HepG2 (cell line): ENCODE data around the gene RMDN2.
"Not testable (repeated sequence)": the region's sequence is repeated elsewhere in the genome, so short reads cannot be mapped to it uniquely, and the experiment has no call there.

Experiments
- FOXP4 ChIP-seq: sonication (generic); formaldehyde crosslinking; IDR thresholded peaks from 2 replicates; pipeline ENCODE4 v1.4.0; 2020; ENCODE audit warnings: missing genetic modification reagents
- MAFG ChIP-seq: sonication (generic); formaldehyde crosslinking; IDR thresholded peaks from 2 replicates; pipeline ENCODE4 v1.5.1; 2020; ENCODE audit warnings: mild to moderate bottlenecking, missing genetic modification reagents
- NBN ChIP-seq: fragments of 450-650 bp; conservative IDR thresholded peaks from 2 replicates; pipeline ENCODE4 v1.6.1; 2017
- POLR2A ChIP-seq, 2 experiments: IDR thresholded peaks; 2 replicates each; pipeline ENCODE4 v1.6.1; 2011; ENCODE audit warnings: low read depth in 2 of 2, low read length in 2 of 2, mild to moderate bottlenecking in 1 of 2, moderate library complexity in 1 of 2; ENCODE audit not compliant: insufficient read depth in 1 of 2
- RAD21 ChIP-seq: fragments of 450-650 bp; formaldehyde crosslinking; IDR thresholded peaks from 2 replicates; pipeline ENCODE4 v1.5.0; 2020; ENCODE audit warnings: mild to moderate bottlenecking
- SETDB1 ChIP-seq: sonication (generic); formaldehyde crosslinking; IDR thresholded peaks from 2 replicates; pipeline ENCODE4 v1.5.1; 2020; ENCODE audit warnings: missing genetic modification reagents, mild to moderate bottlenecking, borderline replicate concordance
- SP2 ChIP-seq: sonication (generic); formaldehyde crosslinking; IDR thresholded peaks from 2 replicates; pipeline ENCODE4 v1.5.1; 2020; ENCODE audit warnings: mild to moderate bottlenecking, missing genetic modification reagents
- ZNF121 ChIP-seq: sonication (generic); formaldehyde crosslinking; IDR thresholded peaks from 2 replicates; pipeline ENCODE4 v1.5.0; 2020; ENCODE audit warnings: mild to moderate bottlenecking, missing genetic modification reagents
- ZSCAN25 ChIP-seq: sonication (generic); formaldehyde crosslinking; IDR thresholded peaks from 2 replicates; pipeline ENCODE4 v1.8.0; 2022; ENCODE audit warnings: mild to moderate bottlenecking, missing genetic modification reagents
- TF ChIP-seq, protein P1 (sequence below): sonication (generic); formaldehyde crosslinking; IDR thresholded peaks from 2 replicates; pipeline ENCODE4 v1.4.0; 2020; ENCODE audit warnings: missing genetic modification reagents, borderline replicate concordance
- TF ChIP-seq, protein P2 (sequence below): sonication (generic); formaldehyde crosslinking; IDR thresholded peaks from 2 replicates; pipeline ENCODE4 v1.5.1; 2020; ENCODE audit warnings: mild to moderate bottlenecking, missing genetic modification reagents

DNA sequence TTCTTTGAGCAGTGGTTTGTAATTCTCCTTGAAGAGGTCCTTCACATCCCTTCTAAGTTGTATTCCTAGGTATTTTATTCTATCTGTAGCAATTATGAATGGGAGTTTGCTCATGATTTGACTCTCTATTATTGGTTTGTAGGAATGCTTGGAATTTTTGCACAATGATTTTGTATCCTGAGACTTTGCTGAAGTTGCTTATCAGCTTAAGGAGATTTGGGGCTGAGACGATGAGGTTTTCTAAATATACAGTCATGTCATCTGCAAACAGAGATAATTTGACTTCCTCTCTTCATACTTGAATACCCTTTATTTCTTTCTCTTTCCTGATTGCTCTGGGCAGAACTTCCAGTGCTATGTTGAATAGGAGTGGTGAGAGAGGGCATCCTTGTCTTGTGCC is 12.5 kb downstream of the RMDN2 start:
- not testable (repeated sequence) for TF ChIP-seq SP2; MAFG (CRISPR knock-in tag); RAD21 (CRISPR knock-in tag); ZNF121 (CRISPR knock-in tag); ZSCAN25; SETDB1 (CRISPR knock-in tag); POLR2A (IDR thresholded peaks at IDR 0.05; ENCODE audit: insufficient read depth in 1 of 2, low read depth in 2 of 2, low read length in 2 of 2); NBN; FOXP4 (CRISPR knock-in tag)
- TF ChIP-seq, protein P1, sequence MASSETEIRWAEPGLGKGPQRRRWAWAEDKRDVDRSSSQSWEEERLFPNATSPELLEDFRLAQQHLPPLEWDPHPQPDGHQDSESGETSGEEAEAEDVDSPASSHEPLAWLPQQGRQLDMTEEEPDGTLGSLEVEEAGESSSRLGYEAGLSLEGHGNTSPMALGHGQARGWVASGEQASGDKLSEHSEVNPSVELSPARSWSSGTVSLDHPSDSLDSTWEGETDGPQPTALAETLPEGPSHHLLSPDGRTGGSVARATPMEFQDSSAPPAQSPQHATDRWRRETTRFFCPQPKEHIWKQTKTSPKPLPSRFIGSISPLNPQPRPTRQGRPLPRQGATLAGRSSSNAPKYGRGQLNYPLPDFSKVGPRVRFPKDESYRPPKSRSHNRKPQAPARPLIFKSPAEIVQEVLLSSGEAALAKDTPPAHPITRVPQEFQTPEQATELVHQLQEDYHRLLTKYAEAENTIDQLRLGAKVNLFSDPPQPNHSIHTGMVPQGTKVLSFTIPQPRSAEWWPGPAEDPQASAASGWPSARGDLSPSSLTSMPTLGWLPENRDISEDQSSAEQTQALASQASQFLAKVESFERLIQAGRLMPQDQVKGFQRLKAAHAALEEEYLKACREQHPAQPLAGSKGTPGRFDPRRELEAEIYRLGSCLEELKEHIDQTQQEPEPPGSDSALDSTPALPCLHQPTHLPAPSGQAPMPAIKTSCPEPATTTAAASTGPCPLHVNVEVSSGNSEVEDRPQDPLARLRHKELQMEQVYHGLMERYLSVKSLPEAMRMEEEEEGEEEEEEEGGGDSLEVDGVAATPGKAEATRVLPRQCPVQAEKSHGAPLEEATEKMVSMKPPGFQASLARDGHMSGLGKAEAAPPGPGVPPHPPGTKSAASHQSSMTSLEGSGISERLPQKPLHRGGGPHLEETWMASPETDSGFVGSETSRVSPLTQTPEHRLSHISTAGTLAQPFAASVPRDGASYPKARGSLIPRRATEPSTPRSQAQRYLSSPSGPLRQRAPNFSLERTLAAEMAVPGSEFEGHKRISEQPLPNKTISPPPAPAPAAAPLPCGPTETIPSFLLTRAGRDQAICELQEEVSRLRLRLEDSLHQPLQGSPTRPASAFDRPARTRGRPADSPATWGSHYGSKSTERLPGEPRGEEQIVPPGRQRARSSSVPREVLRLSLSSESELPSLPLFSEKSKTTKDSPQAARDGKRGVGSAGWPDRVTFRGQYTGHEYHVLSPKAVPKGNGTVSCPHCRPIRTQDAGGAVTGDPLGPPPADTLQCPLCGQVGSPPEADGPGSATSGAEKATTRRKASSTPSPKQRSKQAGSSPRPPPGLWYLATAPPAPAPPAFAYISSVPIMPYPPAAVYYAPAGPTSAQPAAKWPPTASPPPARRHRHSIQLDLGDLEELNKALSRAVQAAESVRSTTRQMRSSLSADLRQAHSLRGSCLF, result not testable (repeated sequence)
- TF ChIP-seq, protein P2, sequence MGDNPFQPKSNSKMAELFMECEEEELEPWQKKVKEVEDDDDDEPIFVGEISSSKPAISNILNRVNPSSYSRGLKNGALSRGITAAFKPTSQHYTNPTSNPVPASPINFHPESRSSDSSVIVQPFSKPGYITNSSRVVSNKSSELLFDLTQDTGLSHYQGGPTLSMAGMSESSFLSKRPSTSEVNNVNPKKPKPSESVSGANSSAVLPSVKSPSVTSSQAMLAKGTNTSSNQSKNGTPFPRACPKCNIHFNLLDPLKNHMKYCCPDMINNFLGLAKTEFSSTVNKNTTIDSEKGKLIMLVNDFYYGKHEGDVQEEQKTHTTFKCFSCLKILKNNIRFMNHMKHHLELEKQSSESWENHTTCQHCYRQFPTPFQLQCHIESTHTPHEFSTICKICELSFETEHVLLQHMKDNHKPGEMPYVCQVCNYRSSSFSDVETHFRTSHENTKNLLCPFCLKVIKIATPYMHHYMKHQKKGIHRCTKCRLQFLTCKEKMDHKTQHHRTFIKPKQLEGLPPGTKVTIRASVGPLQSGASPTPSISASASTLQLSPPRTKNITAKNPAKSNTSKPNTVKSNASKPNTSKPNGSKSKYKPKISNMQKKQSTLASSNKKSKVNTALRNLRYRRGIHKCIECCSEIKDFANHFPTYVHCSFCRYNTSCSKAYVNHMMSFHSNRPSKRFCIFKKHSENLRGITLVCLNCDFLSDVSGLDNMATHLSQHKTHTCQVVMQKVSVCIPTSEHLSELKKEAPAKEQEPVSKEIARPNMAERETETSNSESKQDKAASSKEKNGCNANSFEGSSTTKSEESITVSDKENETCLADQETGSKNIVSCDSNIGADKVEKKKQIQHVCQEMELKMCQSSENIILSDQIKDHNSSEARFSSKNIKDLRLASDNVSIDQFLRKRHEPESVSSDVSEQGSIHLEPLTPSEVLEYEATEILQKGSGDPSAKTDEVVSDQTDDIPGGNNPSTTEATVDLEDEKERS (CRISPR knock-in tag), result not testable (repeated sequence)
